Dermis microvascular lymphatic vessel endothelial cell (primary cell): ENCODE results near the gene TEX9. TPM values are rescaled to one million over a fixed set of nuclear protein-coding genes. Genes with fewer than 3 reads are reported as not detected.
"Not testable (repeated sequence)": the region's sequence is repeated elsewhere in the genome, so short reads cannot be mapped to it uniquely, and the experiment has no call there.

Experiments
- DNase-seq, 2 donors: peaks; one replicate each; pipeline versions ENCODE4 v3.0.0 to v3.0.0-alpha.2; 2010; ENCODE audit warnings: low read depth in 2 of 2
- total RNA-seq: library from RNA; depleted of rRNA; stranded (reverse); fragments of >200 nt; gene quantifications from 2 replicates; pipeline ENCODE4 v1.2.1, GENCODE V29; 2014

The TEX9 gene
- total RNA-seq, result 0.25 and 0.26 TPM in 2 replicates

GRCh38 chr15:56365075-56365711, at the start of gene TEX9:
Gene TEX9 (plus strand): TSS chr15:56365426. CDS start chr15:56365451, 25 bp downstream.
- peak; percentile 2 to 44 for DNase-seq

- not testable (repeated sequence) for DNase-seq
These were observed 48.7 kb upstream of the TEX9 start for GRCh38 chr15:56316561-56316960.

- no peak for DNase-seq
These were observed 44.9 kb upstream of the TEX9 start for GRCh38 chr15:56320316-56320715.

GRCh38 chr15:56320861-56321260, 44.4 kb upstream of the TEX9 start:
- DNase-seq, result no peak

- DNase-seq, result no peak
These were observed 42.8 kb upstream of the TEX9 start for GRCh38 chr15:56322444-56322843.

- no peak for DNase-seq
These were observed 41.8 kb upstream of the TEX9 start for GRCh38 chr15:56323435-56323834.

- no peak for DNase-seq
These were observed 40.0 kb upstream of the TEX9 start for GRCh38 chr15:56325186-56325585.

- DNase-seq, result no peak
These were observed 37.3 kb upstream of the TEX9 start for GRCh38 chr15:56327721-56328502.

- no peak for DNase-seq
These were observed 28.0 kb upstream of the TEX9 start for GRCh38 chr15:56337084-56337725.

- no peak for DNase-seq
These were observed 25.6 kb upstream of the TEX9 start for GRCh38 chr15:56339594-56339993.

GRCh38 chr15:56341201-56341600, 24.0 kb upstream of the TEX9 start:
- DNase-seq, result no peak

- no peak for DNase-seq
These were observed 22.6 kb upstream of the TEX9 start for GRCh38 chr15:56342653-56343052.

- no peak for DNase-seq
These were observed 21.3 kb upstream of the TEX9 start for GRCh38 chr15:56343879-56344278.

- no peak for DNase-seq
These were observed 20.9 kb upstream of the TEX9 start for GRCh38 chr15:56344336-56344735.

- DNase-seq, result no peak
These were observed 18.8 kb upstream of the TEX9 start for GRCh38 chr15:56346414-56346813.

- no peak for DNase-seq
These were observed 15.7 kb upstream of the TEX9 start for GRCh38 chr15:56349554-56349953.

- no peak for DNase-seq
These were observed 13.9 kb upstream of the TEX9 start for GRCh38 chr15:56351353-56351752.

GRCh38 chr15:56351957-56352506, 13.2 kb upstream of the TEX9 start:
- no peak for DNase-seq

- DNase-seq, result no peak
These were observed 12.1 kb upstream of the TEX9 start for GRCh38 chr15:56353119-56353518.

- no peak for DNase-seq
These were observed 11.5 kb upstream of the TEX9 start for GRCh38 chr15:56353740-56354139.

- DNase-seq, result no peak
These were observed 8.6 kb upstream of the TEX9 start for GRCh38 chr15:56356616-56357015.

- DNase-seq, result no peak
These were observed 6.6 kb upstream of the TEX9 start for GRCh38 chr15:56358604-56359003.
